NCI-H2196 treated with DMSO at 0.1 percent for 48 hours (cell line): ENCODE measurements around the gene DUOXA1.

Experiments used
- DNase-seq: peaks from one replicate; lab custom pipeline; 2025; ENCODE audit not compliant: unreplicated experiment; lab: John Stamatoyannopoulos, UW

Gene DUOXA1

GRCh38 chr15:45129651-45130129 lies at the start of gene DUOXA1, which contains the start of gene DUOX1:
TSS of gene DUOXA1 (minus strand) at chr15:45129879. CDS start at chr15:45123014, 6,865 bp downstream.
TSS of gene DUOX1 (plus strand) at chr15:45129994. CDS start at chr15:45131967, 1,973 bp downstream.
- DNase-seq, result no peak

GRCh38 chr15:45177285-45177684 lies 47.6 kb upstream of the DUOXA1 start:
- no peak for DNase-seq

GRCh38 chr15:45174577-45174976 lies 44.9 kb upstream of the DUOXA1 start:
- DNase-seq, result no peak

- no peak for DNase-seq
Measured at GRCh38 chr15:45174069-45174468, 44.4 kb upstream of the DUOXA1 start.

- DNase-seq, result no peak
Measured at GRCh38 chr15:45171912-45172311, 42.2 kb upstream of the DUOXA1 start.

- no peak for DNase-seq
Measured at GRCh38 chr15:45169608-45170480, 40.2 kb upstream of the DUOXA1 start.

GRCh38 chr15:45168751-45169551 lies 39.3 kb upstream of the DUOXA1 start:
- DNase-seq, result no peak

- no peak for DNase-seq
Measured at GRCh38 chr15:45168286-45168685, 38.6 kb upstream of the DUOXA1 start.

- DNase-seq, result no peak
Measured at GRCh38 chr15:45167631-45168205, 38.0 kb upstream of the DUOXA1 start.

- DNase-seq, result peak; percentile 11
Measured at GRCh38 chr15:45166834-45167630, 37.4 kb upstream of the DUOXA1 start.

- DNase-seq, result no peak
Measured at GRCh38 chr15:45165536-45165935, 35.9 kb upstream of the DUOXA1 start.

- DNase-seq, result no peak
Measured at GRCh38 chr15:45164914-45165313, 35.2 kb upstream of the DUOXA1 start.

- no peak for DNase-seq
Measured at GRCh38 chr15:45163508-45163856, 33.8 kb upstream of the DUOXA1 start.

GRCh38 chr15:45162771-45163507 lies 33.3 kb upstream of the DUOXA1 start:
- DNase-seq, result peak; percentile 39

- DNase-seq, result no peak
Measured at GRCh38 chr15:45161666-45162065, 32.0 kb upstream of the DUOXA1 start.

GRCh38 chr15:45157974-45158373 lies 28.3 kb upstream of the DUOXA1 start:
- DNase-seq, result no peak

- no peak for DNase-seq
Measured at GRCh38 chr15:45156744-45157455, 27.2 kb upstream of the DUOXA1 start.

GRCh38 chr15:45155739-45156138 lies 26.1 kb upstream of the DUOXA1 start:
- DNase-seq, result no peak
